Vagina (tissue), 2 donors: ENCODE measurements around the gene ASTN2.

ENCODE experiments used
- CTCF ChIP-seq, 3 experiments: fragments of 450-650 bp in 2 of 3; fragments of 200-600 bp in 1 of 3; sonication (generic) in 1 of 3; IDR thresholded peaks; one replicate each; pipeline ENCODE4 v1.5.1; 2017 to 2019; ENCODE audit warnings: antibody characterized with exemption in 3 of 3, mild to moderate bottlenecking in 2 of 3, moderate library complexity in 2 of 3
- POLR2A ChIP-seq, 2 donors: fragments of 450-650 bp; IDR thresholded peaks; one replicate each; pipeline ENCODE4 v1.6.1; 2017; ENCODE audit warnings: antibody characterized with exemption in 2 of 2, mild to moderate bottlenecking in 2 of 2, moderate library complexity in 2 of 2
- POLR2AphosphoS5 ChIP-seq, 2 donors: sonication (generic); formaldehyde crosslinking; IDR thresholded peaks; one replicate each; pipeline ENCODE4 v1.9.0; 2017; ENCODE audit warnings: antibody characterized with exemption in 2 of 2, mild to moderate bottlenecking in 2 of 2, low read depth in 1 of 2; ENCODE audit not compliant: insufficient read depth in 1 of 2

- TF ChIP-seq CTCF (IDR thresholded peaks at IDR 0.05) (no peak), POLR2AphosphoS5 (IDR thresholded peaks at IDR 0.05; ENCODE audit: insufficient read depth in 1 of 2, low read depth in 1 of 2) (no peak), POLR2A (IDR thresholded peaks at IDR 0.05) (no peak)
Measured at GRCh38 chr9:116569111-116569510, 845.7 kb downstream of the ASTN2 start.
